ENCODE measurements around the gene HNF1A. TPM values are rescaled to one million over a fixed set of nuclear protein-coding genes. Genes with fewer than 3 reads are reported as not detected.

Gene HNF1A
- total RNA-seq, 1 donor from 2014 or later: not detected

DNA sequence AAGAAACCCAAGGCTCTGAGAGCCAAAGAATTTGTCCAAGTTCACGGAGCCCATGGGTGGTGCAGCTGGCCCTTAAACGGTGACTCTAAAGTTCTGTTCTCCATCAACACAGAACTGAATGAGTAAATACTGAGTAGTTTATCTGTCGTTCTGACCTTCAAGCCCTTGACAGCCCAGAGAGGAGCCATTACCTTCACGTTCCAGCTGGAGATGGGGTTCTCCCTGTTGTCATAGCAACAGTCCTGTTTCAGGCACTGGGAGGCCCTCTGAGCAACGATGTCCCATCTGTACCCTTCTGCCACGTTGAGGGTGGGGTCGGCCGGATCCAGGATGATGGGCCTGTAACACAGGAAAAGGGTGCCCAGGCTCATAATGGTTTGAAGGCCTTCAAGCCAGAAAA is 45.5 kb downstream of the HNF1A start:
- no peaks in the 10 kb centered on the region for H3K36me3 Mint-ChIP-seq
- H3K9ac ChIP-seq: no peak overlapping the region

GRCh38 chr12:121025442-121026226 is 47.3 kb downstream of the HNF1A start:
- H3K27me3 ChIP-seq: no peaks in the 10 kb centered on the region
- no peaks in the 10 kb centered on the region for H3K9me3 ChIP-seq (ENCODE audit: low read depth)
- no peak overlapping the region for H3K27ac ChIP-seq
- no peak overlapping the region for H3K9ac ChIP-seq
- H2AFZ ChIP-seq (replicated peaks): no peak overlapping the region
- no peak overlapping the region for H3K4me2 ChIP-seq
- H3K36me3 Mint-ChIP-seq: no peaks in the 10 kb centered on the region
- H3F3A ChIP-seq (ENCODE audit: low read depth): peaks cover 3% of the 10 kb centered on the region
- H3K36me3 ChIP-seq: no peaks in the 10 kb centered on the region
- no peaks in the 10 kb centered on the region for H3K4me1 ChIP-seq
- no peak for DNase-seq (ENCODE audit: low spot score)
- no peaks in the 10 kb centered on the region for H3K4me1 Mint-ChIP-seq
- H3K4me3 Mint-ChIP-seq: no peak overlapping the region
- no peaks in the 10 kb centered on the region for H3K9me3 Mint-ChIP-seq
- peaks cover 4% of the 10 kb centered on the region for H3K27me3 Mint-ChIP-seq (ENCODE audit: insufficient read depth, low read depth)
- TF ChIP-seq CTCF (IDR thresholded peaks at IDR 0.05) (no peak), EZH2 (IDR thresholded peaks at IDR 0.05) (no peak), EZH2phosphoT487 (IDR thresholded peaks at IDR 0.05) (no peak)
- H3K4me3 ChIP-seq: no peak overlapping the region
- no peak overlapping the region for H3K27ac Mint-ChIP-seq
- no peaks in the 10 kb centered on the region for H4K20me1 ChIP-seq (ENCODE audit: low read depth)
- no peaks in the 10 kb centered on the region for H3K79me2 ChIP-seq (ENCODE audit: low read depth)

More for the DNA sequence above, 45.5 kb downstream of the HNF1A start:
- DNase-seq (ENCODE audit: low spot score): no peak
- Histone ChIP-seq H3K27ac (no peak overlapping the region), H3K9me3 (ENCODE audit: low read depth) (no peaks in the 10 kb centered on the region), H3F3A (ENCODE audit: low read depth) (peaks cover 3% of the 10 kb centered on the region), H2AFZ (replicated peaks) (no peak overlapping the region), H3K4me2 (no peak overlapping the region), H3K36me3 (no peaks in the 10 kb centered on the region), H3K4me1 (no peaks in the 10 kb centered on the region), H3K27me3 (no peaks in the 10 kb centered on the region), H4K20me1 (ENCODE audit: low read depth) (no peaks in the 10 kb centered on the region), H3K79me2 (ENCODE audit: low read depth) (no peaks in the 10 kb centered on the region), H3K4me3 (no peak overlapping the region)
- H3K4me3 Mint-ChIP-seq: no peak overlapping the region
- H3K4me1 Mint-ChIP-seq: no peaks in the 10 kb centered on the region
- TF ChIP-seq CTCF (IDR thresholded peaks at IDR 0.05) (no peak), EZH2phosphoT487 (IDR thresholded peaks at IDR 0.05) (no peak), EZH2 (IDR thresholded peaks at IDR 0.05) (no peak)
- no peak overlapping the region for H3K27ac Mint-ChIP-seq
- no peaks in the 10 kb centered on the region for H3K9me3 Mint-ChIP-seq
- peaks cover 6% of the 10 kb centered on the region for H3K27me3 Mint-ChIP-seq (ENCODE audit: insufficient read depth, low read depth)

DNA sequence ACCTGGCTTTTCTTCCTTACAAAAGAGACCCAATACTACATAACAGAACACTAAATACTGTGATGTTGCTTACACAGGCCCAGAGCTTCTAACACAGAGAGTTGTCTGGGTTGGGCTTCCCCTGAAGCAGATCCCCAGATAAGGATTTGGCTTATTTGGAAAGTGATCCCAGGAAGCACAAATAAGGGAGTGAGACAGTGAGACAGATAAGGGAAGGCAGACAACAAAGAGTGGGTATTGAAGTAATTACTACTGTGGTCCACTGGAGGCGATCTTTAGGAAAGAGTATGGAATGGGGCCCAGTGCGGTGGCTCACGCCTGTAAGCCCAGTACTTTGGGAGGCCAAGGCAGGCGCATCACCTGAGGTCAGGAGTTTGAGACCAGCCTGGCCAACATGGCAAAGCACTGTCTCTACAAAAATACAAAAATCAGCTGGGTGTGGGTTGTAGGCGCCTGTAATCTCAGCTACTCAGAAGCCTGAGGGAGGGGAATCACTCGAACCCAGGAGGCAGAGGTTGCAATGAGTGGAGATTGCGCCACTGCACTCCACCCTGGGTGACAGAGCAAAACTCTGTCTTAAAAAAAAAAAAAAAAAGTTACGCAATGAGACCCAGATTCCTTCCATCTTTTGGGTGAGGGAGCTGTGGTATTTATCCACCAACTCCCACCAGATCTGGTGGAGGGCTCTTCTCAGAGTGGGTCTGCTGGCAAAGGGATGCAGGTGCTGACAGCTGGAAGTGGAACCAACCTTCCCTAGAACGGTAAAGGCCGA is 48.1 kb downstream of the HNF1A start:
- Histone ChIP-seq H3K4me1 (no peaks in the 10 kb centered on the region), H3K27me3 (no peaks in the 10 kb centered on the region), H3K4me3 (no peak overlapping the region), H3K4me2 (no peak overlapping the region), H4K20me1 (ENCODE audit: low read depth) (no peaks in the 10 kb centered on the region), H3K79me2 (ENCODE audit: low read depth) (no peaks in the 10 kb centered on the region), H3K9ac (no peak overlapping the region), H3F3A (ENCODE audit: low read depth) (peaks cover 3% of the 10 kb centered on the region), H3K9me3 (ENCODE audit: low read depth) (no peaks in the 10 kb centered on the region), H3K27ac (no peak overlapping the region), H2AFZ (replicated peaks) (peak overlapping the region; percentile 2), H3K36me3 (no peaks in the 10 kb centered on the region)
- Mint-ChIP-seq H3K27ac (no peak overlapping the region), H3K27me3 (ENCODE audit: insufficient read depth, low read depth) (peaks cover 4% of the 10 kb centered on the region), H3K36me3 (no peaks in the 10 kb centered on the region), H3K4me3 (no peak overlapping the region), H3K4me1 (no peaks in the 10 kb centered on the region), H3K9me3 (no peaks in the 10 kb centered on the region)
- no peak for DNase-seq (ENCODE audit: low spot score)
- no peak for TF ChIP-seq EZH2phosphoT487 (IDR thresholded peaks at IDR 0.05)
- peak; percentile 21 for TF ChIP-seq CTCF (IDR thresholded peaks at IDR 0.05)
- no peak for TF ChIP-seq EZH2 (IDR thresholded peaks at IDR 0.05)

All from neural progenitor cell (in vitro differentiated cells).